ENCODE measurements around the gene KIAA0825.

The KIAA0825 gene

GRCh38 chr5:94503677-94504076 is 114.7 kb downstream of the KIAA0825 start:
- DNase-seq (ENCODE audit: low spot score) = no peak

DNA sequence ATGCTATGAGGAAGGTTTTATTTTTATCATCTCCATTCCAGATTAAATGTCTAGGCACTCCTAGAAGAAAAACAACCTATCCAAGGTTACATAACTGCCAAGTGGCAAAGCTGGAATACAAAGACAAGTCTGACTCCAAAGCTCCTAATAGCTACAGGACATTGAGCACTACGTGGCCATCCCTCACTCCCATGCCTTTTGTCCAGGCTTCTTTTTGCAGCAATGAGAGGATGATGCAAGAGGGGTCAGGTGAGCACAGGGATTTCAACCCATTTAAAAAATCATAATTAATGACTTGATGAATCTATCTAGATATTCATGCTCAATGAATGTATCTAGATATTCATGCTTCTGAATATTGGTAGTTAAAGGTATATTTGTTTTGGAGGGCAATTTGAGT is 117.0 kb downstream of the KIAA0825 start:
- no peak for DNase-seq (ENCODE audit: low spot score)

DNA sequence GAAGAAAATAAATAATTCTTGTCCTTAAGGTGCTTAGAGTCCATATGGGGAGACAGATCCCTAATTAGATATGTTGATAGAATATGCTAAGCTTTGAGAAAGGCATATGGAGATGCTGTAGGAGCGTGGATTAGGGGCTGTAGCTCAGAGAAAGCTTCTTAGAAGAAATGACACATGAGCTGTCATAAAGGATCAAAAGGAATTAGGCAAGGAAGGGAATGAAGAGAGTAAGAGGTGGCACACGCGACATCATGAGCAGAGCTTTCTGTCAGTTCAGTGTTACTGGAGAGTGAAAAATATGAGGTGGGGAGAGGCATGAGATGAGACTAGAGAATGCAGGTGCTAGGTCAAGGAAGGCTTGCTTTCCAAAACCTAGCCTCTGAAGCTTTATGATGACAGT is 118.6 kb downstream of the KIAA0825 start:
- DNase-seq (ENCODE audit: low spot score) = no peak

DNA sequence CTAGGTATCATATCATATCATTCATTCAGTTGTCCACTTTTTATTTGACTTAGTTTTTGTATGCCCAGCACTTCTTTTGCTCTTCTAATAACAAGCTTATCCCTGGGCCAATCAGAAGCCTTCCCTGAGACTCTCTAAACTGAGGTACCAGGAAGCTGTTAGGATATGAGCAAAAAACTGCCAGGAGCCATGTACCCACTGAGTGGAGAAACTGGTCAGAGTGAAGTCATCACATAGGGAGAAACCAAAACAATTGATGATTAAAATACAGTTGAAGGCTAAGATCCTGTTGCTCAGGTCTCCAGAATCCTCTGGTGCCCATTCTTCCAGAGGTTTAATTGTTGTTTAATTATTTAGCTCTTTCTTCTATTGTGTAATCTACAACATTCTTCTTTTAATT is 120.2 kb downstream of the KIAA0825 start:
- no peak for DNase-seq (ENCODE audit: low spot score)

DNA sequence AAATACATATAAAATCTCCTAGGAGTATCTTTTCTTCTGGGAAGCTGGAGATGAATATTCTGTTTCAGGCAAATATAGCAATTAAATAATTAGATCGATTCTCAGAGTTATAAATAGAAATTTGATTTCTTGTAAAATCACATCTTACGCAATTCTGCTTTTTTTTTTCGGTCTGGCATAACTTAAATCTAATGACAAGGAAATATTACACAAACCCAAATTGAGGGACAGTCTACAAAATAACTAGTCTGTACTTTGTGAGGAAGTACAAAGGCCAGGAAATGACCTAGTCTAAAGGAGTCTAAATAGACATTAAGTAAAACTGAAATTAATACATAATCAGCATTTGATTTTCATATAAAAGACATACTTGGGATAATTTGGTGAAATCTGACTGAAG is 133.3 kb downstream of the KIAA0825 start:
- DNase-seq (ENCODE audit: low spot score) = no peak

DNA sequence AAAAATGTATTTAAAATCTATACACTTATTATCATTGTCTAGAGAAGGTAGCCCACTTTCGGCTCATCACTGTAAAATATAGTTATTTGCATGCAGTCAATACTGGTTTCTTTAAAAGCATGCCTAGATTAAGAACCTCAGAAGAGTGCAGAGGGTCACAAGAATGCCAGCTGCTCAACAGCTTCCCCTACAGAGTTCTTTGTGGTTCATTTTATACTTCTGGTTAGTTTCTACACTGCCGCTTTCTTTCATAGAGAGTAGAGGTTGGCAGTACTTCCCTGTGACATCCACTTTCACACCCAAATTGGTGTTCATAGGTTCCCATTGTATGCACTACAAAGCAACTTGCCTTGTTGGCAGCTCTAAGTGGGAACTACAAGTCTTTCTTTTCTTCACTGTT is 137.3 kb downstream of the KIAA0825 start:
- no peak for DNase-seq (ENCODE audit: low spot score)

- DNase-seq (ENCODE audit: low spot score) = no peak
These were observed 137.9 kb downstream of the KIAA0825 start for GRCh38 chr5:94480486-94480885.

DNA sequence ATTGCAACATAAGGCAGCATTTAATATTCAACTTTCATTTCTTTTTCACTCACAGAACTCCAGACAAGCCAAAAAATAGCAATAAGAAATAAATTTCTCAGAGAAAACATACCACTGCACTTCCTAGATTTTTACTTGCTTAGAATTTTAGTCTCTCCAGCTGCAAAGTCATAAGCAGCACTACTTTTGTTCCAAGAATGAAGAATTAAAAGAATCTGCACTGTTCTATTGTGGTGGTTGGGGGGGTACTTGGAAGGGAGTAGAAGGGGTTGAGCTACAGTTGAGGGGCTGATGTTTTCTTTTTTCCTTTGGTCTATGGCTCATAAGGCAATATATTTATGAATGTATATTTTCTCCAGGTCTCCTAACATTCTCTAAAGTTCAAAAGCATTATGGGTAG is 144.5 kb downstream of the KIAA0825 start:
- no peak for DNase-seq (ENCODE audit: low spot score)

GRCh38 chr5:94471521-94471920 is 146.9 kb downstream of the KIAA0825 start:
- DNase-seq (ENCODE audit: low spot score) = no peak

- DNase-seq (ENCODE audit: low spot score) = no peak
These were observed 147.6 kb downstream of the KIAA0825 start for GRCh38 chr5:94470802-94471201.

- DNase-seq (ENCODE audit: low spot score) = no peak
These were observed 148.5 kb downstream of the KIAA0825 start for GRCh38 chr5:94469894-94470329.

GRCh38 chr5:94467954-94468930 is 150.2 kb downstream of the KIAA0825 start:
- no peak for DNase-seq (ENCODE audit: low spot score)

- DNase-seq (ENCODE audit: low spot score) = no peak
These were observed 151.0 kb downstream of the KIAA0825 start for GRCh38 chr5:94467346-94467953.

- no peak for DNase-seq (ENCODE audit: low spot score)
These were observed 154.7 kb downstream of the KIAA0825 start for GRCh38 chr5:94463739-94464138.

DNA sequence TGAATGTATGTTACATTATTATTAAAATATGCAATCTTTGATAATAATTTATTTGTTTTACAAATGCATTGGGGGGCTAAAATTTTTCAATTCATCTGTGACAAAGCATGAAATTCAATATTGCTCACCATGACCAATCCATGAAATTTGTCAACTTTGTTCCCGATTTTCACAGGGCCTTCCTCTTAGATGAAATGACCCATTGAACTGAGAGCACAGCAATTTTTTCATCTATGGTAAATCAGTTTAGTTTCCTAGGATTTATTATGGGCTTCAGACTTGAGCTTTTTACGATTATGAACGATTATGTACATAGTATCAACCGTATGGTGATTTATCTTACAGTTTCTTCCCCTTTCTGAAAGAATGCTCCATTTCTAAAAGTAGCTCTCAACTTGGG is 157.3 kb downstream of the KIAA0825 start:
- no peak for DNase-seq (ENCODE audit: low spot score)

DNA sequence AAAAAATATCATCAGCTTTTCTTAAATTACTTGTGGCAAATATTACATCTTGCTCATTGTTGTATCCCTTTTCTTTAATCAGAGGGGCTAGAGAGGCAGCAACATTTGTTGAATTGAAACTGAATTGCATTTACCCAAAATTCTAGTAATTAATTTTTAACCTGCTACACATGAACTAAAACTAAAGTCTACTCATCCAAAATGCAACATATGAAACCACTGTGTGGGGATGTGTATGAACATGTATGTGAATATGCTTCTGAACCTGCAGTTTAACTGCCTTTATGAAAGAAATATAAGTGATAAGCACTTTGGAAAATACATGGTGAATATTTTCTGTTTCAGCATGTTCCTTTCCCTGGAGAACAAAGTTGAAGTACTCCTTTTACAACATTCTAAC is 158.5 kb downstream of the KIAA0825 start:
- no peak for DNase-seq (ENCODE audit: low spot score)

- no peak for DNase-seq (ENCODE audit: low spot score)
These were observed 160.6 kb downstream of the KIAA0825 start for GRCh38 chr5:94457788-94458187.

DNA sequence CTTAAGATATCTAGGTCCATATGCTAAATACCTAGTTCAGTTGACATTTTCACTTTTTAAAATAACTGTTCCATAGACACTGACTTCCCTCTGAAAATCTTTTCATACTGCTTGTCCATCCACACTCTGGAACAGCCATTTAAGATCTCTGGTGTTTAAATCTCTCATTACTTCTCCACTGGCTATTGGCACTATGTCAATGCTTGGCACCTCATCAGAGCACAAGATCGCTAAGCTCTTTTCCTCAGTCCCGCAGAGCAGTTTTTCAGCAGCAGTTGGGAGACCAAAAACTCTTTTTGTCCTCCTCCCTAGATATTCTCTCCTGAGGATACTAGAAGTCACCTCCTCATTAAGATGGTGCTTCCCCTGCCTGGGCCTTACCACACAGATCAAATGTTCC is 172.7 kb downstream of the KIAA0825 start:
- DNase-seq (ENCODE audit: low spot score) = no peak

DNA sequence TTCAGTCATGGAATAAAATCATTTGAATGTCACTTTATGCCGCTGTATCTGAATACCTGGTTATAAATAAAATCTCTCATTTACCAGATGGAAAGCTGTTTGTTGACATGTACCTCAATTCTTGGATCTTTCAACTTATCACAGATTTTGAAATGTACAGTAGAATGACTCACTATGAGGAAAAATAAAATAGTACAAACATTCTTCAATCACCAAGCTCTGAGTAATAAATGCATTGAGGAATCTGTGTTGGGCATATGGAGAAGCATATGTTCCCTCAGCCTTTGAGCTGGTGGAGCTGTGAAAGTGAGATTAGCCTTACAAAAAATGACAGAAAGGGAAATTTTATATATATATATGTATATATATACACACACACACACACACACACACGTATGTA is 175.4 kb downstream of the KIAA0825 start:
- DNase-seq (ENCODE audit: low spot score) = no peak

DNA sequence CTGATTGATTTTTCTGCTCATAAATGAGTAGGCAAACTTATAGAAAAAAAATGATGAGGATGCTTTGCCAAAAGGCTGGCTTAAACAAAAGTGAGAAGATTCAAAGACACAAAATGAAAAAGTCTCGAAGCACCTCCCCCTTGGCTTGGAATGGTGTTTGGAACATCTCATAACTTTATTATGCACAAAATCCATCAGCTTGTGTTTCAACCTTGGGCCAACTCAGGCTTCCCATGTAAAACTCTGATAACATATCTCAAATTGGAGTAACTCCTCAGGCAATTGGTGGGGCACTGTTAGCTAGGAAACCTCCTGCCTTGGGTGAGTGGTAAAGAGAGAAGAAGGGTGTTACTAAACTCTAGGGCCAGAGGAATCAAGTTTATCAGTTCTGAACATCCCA is 176.3 kb downstream of the KIAA0825 start:
- DNase-seq (ENCODE audit: low spot score) = no peak

DNA sequence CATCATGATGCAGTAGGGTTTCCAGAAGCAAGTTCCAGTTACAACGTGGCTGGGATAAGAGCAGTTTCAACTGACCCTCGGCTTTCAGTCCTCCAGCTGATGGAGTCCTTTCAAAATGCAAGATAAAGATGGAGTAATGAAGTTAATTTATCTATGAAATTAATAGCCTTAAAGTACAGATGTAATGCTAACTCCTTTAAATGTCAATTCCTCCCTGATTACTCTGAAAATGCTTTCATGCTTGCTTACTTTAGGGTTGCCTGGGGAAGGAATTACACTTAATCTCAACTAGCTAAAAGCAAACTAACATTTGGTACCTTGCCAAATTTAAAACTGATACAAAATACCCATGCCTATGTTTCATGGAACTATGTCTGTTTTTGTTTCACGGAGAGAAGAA is 178.4 kb downstream of the KIAA0825 start:
- DNase-seq (ENCODE audit: low spot score) = no peak

- DNase-seq (ENCODE audit: low spot score) = peak; percentile 16
These were observed 184.8 kb downstream of the KIAA0825 start for GRCh38 chr5:94433397-94434163.

DNA sequence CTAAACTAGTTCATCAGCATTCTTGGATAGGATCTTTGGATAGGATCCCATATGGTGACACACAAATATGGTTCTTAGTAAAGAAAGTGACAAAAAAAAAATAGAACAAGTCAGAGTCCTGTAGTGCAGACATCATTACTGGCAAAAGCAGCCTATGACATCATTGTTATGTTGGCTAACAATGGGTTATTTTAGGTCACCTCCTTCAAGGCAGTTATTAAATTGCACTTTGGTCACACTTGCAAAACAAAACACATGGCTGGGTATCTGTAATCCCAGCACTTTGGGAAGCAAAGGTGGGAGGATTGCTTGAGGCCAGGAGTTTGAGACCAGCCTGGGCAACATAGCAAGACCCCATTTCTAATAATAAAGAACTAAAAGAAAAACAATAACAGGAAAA is 185.9 kb downstream of the KIAA0825 start:
- DNase-seq (ENCODE audit: low spot score) = no peak
